ENCODE data around the gene SNTN.

SNTN gene

DNA sequence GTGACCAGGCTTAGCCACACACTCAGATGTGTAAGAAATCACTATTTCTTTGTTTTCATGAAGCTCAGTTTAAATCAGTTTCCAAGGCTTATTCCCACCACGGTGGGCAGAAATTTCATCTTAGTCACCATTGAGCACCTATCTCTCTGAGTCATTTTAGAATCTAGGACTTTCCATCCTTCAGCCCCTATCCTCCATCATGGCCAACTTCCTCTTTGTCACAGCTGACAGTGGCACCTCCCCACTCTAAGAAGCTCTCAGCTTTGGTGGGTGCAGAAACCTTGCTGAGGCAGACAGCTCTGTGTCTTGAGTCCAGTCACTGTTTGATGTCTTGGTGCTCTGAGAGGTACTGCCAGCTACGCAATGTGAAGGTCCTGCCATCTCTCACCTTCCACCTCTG, 32.9 kb downstream of the SNTN start:
- H3K4me3 ChIP-seq (ENCODE audit: low read depth, low read length): no peak overlapping the region
- in situ Hi-C loops (cut with HindIII; ENCODE audit: low sequenced_read_pairs): no loop called here
- TF ChIP-seq, protein P1, sequence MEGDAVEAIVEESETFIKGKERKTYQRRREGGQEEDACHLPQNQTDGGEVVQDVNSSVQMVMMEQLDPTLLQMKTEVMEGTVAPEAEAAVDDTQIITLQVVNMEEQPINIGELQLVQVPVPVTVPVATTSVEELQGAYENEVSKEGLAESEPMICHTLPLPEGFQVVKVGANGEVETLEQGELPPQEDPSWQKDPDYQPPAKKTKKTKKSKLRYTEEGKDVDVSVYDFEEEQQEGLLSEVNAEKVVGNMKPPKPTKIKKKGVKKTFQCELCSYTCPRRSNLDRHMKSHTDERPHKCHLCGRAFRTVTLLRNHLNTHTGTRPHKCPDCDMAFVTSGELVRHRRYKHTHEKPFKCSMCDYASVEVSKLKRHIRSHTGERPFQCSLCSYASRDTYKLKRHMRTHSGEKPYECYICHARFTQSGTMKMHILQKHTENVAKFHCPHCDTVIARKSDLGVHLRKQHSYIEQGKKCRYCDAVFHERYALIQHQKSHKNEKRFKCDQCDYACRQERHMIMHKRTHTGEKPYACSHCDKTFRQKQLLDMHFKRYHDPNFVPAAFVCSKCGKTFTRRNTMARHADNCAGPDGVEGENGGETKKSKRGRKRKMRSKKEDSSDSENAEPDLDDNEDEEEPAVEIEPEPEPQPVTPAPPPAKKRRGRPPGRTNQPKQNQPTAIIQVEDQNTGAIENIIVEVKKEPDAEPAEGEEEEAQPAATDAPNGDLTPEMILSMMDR (IDR thresholded peaks at IDR 0.05; ENCODE audit: low read depth, low read length): no peak
- DNase-seq (ENCODE audit: low read depth, low spot score): no peak

DNA sequence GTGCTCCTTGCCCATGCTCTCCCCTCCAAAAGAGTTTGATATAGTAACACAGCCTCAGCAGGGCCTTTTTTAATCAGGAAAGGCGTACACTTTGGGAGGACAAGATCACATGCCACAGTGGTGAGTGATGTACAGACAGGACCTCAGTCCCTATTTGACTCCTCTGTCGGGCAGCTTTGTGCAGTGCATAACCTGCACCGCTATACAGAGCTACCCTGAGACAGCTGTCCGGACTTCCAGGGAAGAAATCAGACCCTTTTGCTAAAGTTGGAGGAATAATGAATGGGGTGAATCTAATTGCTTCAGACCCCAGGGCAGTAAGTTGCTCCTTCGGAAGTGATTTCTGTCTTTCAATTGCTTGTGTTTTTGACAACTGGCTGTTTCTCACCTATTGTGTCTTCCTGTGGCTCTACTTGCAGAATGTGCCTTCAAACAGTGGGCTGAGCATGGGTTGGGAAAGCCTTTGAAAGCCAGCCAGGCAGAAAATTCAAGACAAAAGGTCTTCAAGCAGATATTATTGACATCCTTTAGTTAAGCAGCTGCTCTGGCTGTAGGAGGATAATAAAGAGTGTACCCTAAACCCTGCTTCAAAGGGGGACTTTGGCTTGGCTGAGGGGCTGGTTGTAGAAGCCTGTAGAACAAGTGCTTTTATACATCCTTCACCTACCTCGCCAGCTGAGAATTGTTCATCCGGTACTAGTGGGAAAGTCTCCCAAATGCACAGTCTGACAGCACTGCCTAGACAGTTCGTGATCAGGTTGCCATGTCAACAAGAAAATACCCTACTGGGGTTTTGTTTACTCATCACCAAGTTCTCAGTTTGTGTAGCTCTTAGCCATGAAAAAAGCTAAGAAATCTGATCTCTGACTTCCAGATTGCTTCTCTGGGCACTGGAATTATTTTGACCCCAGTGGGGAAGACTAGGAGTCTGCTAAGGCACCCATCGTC, 35.1 kb downstream of the SNTN start:
- in situ Hi-C loops (cut with HindIII; ENCODE audit: low sequenced_read_pairs): no loop called here
- peak; percentile 3 for DNase-seq (ENCODE audit: low read depth, low spot score)
- TF ChIP-seq, protein P1 (IDR thresholded peaks at IDR 0.05; ENCODE audit: low read depth, low read length): no peak

GRCh38 chr3:63689285-63689684, 36.8 kb downstream of the SNTN start:
- DNase-seq (ENCODE audit: low read depth, low spot score): no peak
- in situ Hi-C loops (cut with HindIII; ENCODE audit: low sequenced_read_pairs): no loop called here
- TF ChIP-seq, protein P1 (IDR thresholded peaks at IDR 0.05; ENCODE audit: low read depth, low read length): no peak
- no peak overlapping the region for H3K4me3 ChIP-seq (ENCODE audit: low read depth, low read length)

More for the DNA sequence above, 35.1 kb downstream of the SNTN start:
- H3K4me3 ChIP-seq (ENCODE audit: low read depth, low read length): no peak overlapping the region

DNA sequence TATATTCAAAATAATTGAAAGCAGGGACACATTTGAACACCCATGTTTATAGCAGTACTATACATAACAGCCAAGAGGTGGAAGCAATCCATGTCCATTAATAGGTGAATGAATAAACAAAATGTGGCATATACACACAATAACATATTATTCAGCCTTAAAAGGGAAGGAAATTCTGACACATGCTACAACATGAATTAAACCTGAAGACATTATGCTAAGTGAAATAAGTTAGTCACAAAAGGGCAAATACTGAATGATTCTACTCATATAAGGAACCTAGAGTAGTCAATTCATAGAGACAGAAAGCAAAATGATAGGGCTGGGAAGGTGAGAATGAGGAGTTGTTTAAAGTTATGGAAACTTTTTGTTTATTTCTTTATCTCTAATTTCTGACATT, 40.9 kb downstream of the SNTN start:
- no peak for DNase-seq (ENCODE audit: low read depth, low spot score)
- H3K4me3 ChIP-seq (ENCODE audit: low read depth, low read length): no peak overlapping the region
- TF ChIP-seq, protein P1 (IDR thresholded peaks at IDR 0.05; ENCODE audit: low read depth, low read length): no peak
- in situ Hi-C loops (cut with HindIII; ENCODE audit: low sequenced_read_pairs): no loop called here

- no peak overlapping the region for H3K4me3 ChIP-seq (ENCODE audit: low read depth, low read length)
- no peak for DNase-seq (ENCODE audit: low read depth, low spot score)
- TF ChIP-seq, protein P1 (IDR thresholded peaks at IDR 0.05; ENCODE audit: low read depth, low read length): no peak
- in situ Hi-C loops (cut with HindIII; ENCODE audit: low sequenced_read_pairs): no loop called here
Observed at GRCh38 chr3:63705092-63705645, 52.7 kb downstream of the SNTN start.

GRCh38 chr3:63706321-63707085, 54.0 kb downstream of the SNTN start:
- TF ChIP-seq, protein P1 (IDR thresholded peaks at IDR 0.05; ENCODE audit: low read depth, low read length): no peak
- peak; percentile 7 for DNase-seq (ENCODE audit: low read depth, low spot score)
- no peak overlapping the region for H3K4me3 ChIP-seq (ENCODE audit: low read depth, low read length)
- in situ Hi-C loops (cut with HindIII; ENCODE audit: low sequenced_read_pairs): no loop called here
